ENCODE measurements around the gene TWIST2.

GRCh38 chr2:238949710-238950345 lies 101.9 kb downstream of the TWIST2 start:
- TF ChIP-seq EP300 (IDR thresholded peaks at IDR 0.05): no peak
- TF ChIP-seq, protein P1, sequence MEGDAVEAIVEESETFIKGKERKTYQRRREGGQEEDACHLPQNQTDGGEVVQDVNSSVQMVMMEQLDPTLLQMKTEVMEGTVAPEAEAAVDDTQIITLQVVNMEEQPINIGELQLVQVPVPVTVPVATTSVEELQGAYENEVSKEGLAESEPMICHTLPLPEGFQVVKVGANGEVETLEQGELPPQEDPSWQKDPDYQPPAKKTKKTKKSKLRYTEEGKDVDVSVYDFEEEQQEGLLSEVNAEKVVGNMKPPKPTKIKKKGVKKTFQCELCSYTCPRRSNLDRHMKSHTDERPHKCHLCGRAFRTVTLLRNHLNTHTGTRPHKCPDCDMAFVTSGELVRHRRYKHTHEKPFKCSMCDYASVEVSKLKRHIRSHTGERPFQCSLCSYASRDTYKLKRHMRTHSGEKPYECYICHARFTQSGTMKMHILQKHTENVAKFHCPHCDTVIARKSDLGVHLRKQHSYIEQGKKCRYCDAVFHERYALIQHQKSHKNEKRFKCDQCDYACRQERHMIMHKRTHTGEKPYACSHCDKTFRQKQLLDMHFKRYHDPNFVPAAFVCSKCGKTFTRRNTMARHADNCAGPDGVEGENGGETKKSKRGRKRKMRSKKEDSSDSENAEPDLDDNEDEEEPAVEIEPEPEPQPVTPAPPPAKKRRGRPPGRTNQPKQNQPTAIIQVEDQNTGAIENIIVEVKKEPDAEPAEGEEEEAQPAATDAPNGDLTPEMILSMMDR (IDR thresholded peaks at IDR 0.05): no peak
